NCI-H2107 (cell line): ENCODE results near the gene CCDC71.

Source experiments
- DNase-seq: peaks from one replicate; lab custom pipeline; 2025; lab: John Stamatoyannopoulos, UW

CCDC71 gene

DNA sequence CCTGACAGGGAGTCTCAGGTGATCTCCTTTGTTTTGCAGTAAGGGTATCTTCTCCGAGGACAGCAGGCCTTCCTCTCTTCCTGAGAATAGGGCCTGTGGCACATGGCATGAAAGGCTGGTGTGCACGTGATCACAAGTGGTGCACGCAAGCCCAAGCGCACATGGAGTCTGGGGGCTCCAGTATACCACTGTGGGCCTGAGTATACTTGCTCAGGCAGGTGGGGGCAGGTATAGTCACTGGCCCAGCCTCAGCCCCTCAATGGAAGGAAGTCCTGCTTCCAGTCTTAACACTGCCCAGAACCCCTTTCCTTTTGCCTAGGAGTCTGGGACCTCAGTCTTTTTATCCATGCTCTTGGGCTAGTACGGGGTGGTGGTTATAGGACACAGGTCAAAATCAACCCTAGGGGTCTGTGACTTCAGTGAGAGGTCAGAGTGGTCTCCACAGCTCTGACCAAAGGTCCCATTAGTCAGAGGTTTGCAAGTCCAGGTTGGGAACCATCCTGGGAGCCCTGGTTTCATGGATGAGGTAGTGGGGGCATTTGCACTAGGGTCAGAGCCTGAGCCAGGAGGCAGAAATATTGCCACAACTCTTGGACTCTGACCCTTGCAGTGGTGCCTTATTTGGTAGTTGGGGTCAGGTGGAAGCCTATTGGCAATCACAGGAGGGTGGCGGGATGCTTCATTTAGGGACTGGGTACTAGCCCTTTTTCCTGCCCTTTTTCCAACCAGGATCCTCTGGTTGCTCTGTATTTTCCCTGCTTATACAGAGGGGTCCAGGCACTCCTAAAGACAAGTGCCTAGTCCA, 823 bp upstream of the CCDC71 start:
- DNase-seq: no peak

DNA sequence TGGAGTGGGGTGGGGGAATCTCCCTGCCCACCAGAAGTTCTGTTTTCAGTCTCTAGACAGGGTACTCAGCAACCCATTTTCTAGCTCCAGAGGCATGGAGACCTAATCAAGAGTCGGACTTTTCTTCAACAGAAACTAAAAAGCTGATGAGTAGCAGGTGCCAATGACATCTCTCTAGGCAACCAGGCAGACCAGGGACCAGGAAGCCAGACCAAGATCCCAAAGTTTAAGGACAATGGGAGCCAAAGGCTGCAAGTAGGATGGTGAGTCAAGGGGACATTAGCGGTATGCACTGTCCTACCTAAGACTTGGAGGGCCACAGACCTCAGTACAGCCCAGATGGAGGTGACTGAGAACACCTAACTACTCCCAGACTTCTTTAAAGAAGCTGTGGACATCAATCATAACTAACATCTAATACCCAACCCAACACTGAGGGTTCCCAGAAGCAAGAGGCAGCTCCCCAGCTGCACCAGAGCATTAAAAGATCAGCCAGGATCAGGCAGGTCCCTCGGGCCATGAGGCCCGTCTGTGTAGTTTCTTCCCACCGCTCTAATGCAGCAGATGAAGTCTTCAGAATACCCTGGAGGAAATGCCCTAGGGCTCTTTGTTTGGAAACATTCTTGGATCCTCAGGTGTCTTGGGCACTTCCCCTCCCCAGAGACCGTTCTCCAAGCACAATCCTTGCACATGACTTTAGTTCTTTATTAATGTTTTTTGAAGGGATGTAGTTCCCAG, 979 bp downstream of the CCDC71 start:
- no peak for DNase-seq

DNA sequence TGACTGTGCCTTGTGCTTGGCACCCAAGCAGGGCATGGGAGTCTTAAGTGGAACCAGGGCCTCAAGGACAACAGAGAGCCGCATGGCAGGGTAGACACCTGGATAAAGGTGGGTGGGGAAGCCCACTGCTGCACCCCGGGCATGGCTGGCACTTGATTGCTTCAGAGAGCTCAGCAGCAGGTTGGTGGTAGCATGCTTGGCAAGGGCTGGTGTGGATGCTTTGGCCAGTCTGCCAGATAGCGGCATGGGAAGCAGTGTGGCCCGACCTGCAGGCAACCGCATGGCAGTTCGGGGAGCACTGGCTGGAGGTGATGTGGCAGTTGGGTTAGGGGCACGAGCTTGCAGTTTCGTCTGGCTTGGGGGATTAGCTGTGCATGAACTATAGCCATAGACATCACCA, 2.5 kb downstream of the CCDC71 start:
- DNase-seq: no peak

DNA sequence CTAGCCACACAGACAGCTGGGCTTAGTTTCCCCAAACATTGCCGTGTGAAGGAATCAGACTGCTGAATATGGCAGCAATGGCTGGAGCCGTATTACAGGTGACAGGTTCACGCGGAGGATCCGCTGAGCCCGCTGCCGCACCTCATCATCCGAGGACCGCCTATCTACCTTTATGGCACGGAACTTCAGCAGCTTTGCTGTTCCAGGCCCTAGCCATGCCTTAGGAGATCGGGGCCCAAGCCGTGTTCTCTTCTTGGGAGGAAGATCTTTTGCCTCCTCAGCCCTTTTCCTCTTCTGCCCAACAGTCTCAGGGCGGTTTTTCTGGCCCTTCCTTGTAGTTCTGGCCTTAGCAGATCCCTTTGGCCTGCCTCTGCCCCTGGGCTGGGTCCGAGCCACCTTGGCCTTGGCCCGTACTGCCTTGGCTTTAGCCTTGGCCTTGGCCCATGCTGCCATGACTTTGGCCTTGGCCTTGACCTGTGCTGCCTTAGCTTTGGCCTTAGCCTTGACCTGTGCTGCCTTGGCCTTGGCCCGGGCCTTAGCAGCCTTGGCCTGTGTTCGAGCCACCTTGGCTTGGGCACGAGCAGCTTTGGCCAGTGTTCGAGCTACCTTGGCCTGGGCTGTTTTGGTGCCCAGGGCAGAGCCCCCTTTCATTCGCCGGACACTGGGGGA, 3.2 kb downstream of the CCDC71 start:
- DNase-seq: no peak

DNA sequence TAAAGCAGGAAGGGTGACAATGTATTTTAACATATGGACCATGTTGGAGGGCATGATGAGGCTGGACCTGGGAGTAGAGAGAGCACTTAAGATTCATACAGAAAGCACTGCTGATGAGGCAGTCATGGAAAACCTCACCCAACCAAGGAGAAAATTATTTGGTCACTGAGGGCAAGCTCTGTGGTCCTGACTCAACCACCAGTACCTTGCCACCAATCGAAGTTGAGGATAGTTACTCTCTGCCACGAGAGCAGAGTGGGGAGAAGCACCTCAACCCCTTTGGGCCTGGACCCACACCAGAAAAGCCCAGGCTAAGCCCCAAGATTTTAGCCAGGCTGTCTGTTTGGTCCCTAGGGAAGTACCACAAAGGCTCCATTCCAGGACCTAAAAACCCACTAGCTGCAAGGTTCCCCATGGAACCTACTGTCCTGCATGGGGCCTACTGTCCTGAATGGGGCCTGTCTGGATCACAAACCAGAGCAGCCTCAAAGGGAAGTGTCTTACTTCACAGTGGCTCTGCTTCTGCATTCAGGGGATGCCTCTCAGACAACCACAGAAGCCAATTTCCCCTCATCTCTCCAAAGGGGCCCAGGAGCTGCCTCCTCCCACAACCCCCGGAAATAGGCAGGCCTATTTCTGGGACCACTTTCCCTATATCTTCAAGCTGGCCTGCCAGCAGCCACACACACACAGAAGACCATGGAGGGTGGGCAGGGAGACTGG, 4.2 kb downstream of the CCDC71 start:
- DNase-seq: no peak

DNA sequence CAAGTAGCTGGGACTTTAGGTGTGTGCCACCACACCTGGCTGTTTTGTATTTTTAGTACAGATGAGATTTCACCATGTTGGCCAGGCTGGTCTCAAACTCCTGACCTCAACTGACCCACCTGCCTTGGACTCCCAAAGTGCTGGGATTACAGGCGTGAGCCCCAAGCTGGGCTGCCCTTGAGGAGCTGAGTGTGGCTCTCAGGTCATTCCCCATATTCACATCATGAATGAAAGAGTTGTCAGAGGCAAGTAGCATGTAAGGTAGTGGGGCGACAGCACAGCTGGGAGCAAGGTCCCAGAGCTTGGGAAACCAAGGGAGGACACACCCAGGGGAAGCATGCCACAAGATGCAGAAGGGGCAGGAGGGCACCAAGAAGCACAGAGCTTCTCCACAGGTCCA, 4.9 kb downstream of the CCDC71 start:
- no peak for DNase-seq

DNA sequence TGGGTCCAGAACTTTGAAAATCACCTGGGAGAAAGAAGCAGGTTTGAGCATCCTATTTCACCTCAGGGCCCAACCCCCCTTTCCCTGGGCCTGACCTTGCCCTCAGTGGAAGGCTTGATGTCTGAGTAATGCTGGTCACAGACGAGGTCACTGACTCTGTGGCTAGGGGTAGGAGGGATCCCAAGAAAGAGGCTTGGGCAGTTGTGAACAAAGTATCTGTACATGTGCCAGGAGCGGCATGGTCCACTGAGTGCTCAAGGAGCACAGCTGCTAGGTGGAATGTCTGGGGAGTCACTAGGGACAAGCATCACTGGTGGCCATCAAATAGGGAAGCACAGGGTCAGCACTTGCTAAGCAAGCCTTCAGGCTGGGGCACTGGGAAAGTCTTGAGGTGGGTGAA, 7.3 kb downstream of the CCDC71 start:
- DNase-seq: no peak

DNA sequence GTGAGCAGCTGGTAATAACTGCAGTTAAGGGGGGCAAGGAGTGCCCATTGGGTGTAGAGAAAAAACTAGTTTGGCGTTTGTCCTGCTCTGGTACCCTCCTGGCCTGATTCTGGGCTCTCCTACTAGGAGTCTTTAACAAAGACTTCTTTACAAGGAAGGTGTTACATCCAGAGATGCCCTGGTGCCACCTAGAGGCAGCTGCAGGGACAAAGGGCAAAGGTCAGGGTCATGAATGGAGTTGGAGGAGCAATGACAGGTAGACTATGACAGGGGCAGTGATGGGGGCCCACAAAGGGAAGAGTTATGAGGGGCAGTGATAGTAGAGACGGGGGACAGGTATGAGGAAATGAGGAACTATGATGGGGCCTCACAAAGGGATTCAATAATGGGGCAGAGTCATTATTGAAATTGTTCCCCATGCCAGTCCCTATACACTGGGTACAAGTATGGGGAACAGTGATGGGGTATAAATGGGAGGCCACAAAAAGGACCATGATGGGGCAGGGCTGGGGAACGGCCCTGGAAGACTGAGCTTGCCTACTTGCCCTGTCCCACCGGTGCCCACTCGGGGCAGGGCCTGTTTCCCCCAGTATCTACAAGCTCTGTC, 7.9 kb downstream of the CCDC71 start:
- DNase-seq: no peak

DNA sequence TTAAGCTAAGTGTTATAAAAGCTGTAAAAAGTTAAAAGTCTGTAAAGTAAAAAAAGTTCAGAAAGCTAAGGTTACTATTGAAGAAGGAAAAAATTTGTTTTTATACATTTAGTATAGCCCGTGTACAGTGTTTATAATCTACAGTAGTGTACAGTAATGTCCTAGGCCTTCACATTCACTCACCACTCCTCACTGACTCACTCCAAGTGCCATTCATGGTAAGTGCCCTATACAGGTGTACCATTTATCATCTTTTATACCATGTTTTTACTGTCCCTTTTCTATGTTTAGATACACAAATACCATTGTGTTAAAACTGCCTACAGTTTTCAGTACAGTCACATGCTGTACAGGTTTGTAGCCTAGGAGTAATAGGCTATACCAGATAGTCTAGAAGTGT, 8.8 kb downstream of the CCDC71 start:
- DNase-seq: no peak

DNA sequence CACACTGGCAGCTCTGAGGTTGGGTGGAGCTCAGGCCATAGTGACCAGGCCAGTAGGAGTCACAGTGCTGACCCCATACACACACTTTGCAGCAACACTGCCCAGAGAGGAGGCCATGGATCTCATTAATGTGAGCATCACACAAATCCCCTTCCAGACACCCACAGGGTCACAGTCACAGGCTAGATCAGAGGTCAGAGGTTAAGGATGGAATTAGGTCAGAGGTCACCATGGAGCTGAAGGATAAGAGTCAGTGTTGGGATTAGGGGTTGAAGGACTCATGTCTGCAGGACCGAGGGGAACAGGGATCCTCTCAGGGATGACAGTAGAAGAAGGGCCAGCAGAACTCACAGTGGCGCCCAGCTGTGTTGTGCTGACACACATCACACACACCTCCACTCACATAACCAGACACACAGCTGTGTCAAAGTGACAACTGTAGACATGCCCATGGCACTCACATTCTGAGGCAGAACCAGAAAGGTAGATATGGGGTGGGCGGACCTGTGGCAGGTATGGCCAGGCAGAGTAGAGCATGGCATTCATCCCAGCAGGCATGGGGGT, 12.7 kb downstream of the CCDC71 start:
- DNase-seq: no peak

DNA sequence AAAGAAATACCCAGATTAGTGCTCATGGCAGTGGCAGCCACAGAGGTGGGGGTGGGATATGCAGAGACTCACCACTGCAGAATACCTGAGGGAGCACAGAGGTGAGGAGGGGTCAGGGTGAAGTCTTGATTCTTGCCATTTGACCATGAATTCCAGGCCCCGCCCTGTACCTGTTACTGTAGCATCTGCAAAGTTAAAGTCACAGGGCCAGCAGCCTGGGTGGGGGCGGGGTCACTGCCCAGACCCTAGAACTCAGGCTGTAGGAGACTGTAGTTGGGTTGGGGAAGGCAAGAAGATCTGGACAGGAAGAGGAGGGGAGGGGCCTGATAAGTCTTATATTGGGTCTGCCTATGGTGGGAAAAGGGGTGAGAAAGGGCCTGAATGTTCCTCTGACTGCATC, 14.5 kb downstream of the CCDC71 start:
- DNase-seq: no peak

DNA sequence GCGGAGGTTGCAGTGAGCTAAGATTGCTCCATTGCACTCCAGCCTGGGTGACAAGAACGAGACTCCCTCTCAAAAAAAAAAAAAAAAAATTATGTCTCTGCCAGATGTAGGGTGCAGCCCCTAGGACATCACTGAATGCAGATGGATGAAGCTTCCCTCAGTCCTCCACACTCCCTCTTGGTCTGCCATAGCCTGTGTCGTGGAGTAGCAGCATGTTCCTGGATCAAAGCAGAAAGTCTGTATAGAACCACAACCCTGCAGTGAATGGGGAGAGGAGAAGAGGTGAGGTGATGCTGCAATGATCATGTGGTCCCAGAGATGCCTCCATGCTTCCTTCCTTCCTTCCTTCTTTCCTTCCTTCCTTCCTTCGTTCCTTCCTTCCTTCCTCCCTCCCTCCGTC, 18.0 kb downstream of the CCDC71 start:
- DNase-seq: no peak

DNA sequence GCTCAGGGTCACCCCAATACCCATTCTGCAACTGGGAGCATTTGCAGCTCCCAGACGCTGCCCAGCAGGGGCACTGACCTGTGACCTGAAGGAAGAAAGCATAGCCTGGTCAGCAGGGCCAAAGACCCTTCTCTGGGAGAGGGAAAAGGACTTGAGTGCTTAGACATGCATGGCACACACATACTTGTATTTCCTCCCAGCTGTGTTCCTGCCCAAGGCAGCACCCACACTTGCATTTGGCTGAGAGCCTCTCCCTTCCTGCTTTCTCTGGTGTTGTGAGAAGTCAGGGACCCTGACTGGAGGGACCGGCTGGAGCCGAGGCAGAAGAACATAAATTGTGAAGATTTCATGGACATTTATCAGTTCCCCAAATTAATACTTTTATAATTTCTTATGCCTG, 26.1 kb downstream of the CCDC71 start:
- DNase-seq: no peak

DNA sequence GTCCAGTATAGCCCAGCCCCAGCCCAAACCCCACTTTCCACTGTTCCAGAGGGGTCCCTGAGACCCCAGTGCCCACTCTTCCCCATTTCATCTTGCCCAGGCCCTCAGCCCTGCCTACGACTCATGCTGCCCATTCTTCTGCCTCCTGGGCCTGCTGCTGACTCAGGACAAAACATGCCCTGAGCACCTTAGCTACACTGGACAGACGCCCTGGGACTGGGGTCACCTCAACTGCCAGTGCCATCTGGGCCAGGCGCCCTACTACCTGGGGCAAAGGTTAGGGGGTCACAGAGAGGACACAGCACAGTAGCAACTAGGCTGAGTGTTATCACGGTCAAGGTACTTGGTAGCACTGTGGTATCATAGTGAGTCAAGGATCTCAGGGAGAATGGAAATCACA, 30.6 kb downstream of the CCDC71 start:
- DNase-seq: no peak

DNA sequence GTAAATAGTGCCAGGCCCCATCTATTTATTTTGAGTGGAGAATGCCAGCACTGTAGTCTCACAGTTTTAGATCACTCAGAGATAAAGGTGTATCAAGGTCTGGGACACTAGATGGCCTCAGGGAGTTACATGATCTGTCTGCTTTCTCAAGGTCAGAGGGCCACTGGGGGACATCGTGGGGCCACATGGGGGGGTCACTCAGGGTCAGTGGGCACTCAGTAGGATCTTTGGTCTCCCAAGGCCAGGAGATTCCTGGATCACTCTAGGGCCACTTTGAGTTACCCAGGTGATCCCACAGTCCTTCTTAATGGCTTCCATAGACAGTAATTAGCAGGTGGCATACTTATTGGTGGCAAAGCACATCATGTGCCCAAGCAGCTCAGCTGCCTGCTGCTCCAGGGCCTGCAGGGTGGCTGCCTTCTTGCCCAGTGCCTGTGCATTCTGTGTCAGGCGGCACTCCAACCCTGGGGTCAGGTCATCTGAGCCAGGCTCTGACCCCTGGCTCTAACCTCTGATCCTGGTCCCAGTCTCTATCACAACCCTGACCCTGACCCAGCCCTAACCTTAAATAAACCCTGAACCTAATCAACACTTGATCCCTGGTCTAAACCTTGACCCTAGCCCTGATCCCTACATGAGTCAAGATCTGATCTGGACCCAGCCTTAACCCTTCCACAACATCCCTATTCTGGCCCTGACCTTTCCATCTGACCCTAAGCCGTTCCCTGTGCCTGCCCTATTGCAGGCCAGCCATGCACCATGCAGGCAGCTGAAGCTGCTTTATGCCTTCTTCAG, 31.5 kb downstream of the CCDC71 start:
- no peak for DNase-seq

DNA sequence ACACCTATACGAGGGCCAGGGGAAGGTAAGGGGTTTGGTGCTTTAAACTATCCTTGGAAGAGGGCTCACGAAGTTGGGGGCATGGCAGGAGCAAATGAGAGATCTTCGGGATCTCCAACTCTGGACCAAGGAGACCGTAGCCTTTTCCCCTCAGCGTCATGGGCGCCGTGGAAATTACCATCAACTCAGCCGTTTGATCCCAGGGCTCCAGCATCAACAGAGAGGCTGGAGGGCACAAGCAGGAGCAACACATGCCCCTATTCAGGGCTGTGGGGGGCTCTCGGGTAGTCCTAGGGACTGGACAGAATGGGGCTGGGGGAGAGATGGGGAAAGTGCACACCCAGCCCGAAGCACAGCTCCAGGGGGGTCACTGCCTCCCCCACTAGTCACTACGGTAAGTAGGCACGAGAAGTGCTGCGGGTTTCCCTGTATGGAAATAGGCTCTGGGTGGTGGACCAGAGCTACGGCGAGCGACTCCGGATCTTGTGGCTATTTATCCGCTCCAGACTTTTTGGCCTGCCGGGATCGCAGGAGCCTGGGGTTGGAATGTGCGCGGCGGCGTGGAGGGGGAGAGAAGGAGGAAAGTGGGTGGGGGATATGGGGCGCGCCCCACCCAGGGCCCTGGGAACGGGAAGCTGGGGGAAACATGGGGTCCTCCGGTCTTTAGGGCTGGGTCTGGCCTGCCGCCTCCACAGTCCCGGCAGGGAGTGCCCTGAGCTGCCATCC, 32.7 kb downstream of the CCDC71 start:
- peak; percentile 20 for DNase-seq

DNA sequence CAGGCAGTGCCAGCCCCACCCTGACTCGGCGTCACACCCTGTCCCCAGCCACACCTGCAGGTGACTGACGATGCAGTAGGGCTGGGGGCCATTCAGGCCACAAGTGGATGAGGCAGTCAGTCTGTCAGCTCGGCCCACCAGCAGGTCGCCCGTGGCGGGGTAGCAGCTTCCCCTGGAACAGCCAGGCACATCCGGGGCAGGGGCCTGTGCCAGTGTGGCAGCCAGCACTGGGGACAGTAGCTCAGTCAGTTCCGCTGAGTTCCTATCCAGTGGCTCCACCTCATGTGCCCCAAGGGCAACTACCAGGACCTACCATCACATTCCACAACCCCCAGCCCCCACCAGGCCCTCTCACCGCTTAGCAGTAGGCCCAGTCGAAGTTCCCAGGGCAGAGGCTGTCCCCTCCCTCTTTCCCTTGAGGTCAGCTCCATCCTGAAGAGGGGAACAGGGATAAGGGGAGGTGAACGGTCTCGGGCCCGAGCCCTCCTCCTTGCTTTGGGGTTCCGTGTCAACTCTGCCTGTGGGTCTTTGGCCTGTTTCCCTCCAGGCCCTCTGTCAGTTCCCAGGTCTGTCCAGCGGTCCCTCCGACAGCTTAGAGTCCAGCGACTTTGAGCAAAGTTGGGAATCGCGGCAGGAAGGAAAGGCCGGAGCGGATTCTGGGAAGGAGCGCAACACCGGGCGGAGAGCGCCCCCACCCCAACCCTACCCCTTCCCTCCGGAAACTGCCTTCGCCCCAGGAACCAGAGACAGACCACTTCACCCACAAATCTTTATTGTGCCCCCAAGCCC, 33.5 kb downstream of the CCDC71 start, which contains the start of gene LAMB2:
LAMB2 (minus strand) TSS at position 614 of the 789 bp plus-strand sequence; CDS start at position 431, 183 bp downstream.
- DNase-seq: no peak

DNA sequence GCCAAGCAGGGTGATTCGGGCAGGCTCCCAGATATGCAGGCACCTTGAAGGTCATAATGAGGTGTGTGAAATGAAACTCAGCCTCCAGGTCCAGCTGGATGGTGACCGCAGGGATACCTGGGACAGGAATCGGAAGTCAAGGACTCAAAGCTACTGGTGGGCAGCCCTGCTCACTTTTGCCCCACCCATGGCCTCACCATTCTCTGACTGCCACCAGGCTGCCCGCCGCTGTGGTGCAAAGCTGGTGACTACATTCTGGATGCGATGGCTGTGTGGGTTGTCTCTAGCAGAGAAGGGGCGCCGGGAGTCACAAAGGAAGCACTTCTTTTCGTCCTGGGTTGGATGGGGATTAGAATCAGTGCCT, 34.1 kb downstream of the CCDC71 start:
- DNase-seq: no peak

DNA sequence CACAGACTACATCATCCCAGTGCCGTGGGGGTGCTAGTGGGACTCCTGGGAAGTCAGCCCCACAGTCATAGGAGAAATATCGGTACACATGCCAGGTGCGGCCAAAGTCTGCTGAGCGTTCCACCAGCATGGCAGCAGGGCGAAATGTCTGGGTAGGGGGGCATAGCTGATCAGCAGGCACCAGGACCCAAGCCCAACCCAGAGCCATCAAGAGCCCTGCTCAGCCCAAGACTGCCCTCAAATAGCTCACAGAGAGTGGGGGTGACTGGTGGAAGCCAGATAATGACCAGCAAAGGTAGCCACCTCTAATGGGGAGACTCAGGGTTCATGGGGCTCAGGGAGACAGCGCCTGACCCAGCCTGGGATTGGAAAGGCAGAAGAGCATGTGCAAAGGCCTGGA, 34.6 kb downstream of the CCDC71 start:
- DNase-seq: no peak
